Fibroblast of skin of right quadriceps (primary cell): ENCODE measurements around the gene S100A7A.

Source experiments
- DNase-seq: peaks from one replicate; pipeline ENCODE4 v3.0.0-alpha.2; 2013

Gene S100A7A

GRCh38 chr1:153465811-153466636 is 49.7 kb downstream of the S100A7A start:
- DNase-seq: peak; percentile 26

GRCh38 chr1:153466908-153467307 is 50.6 kb downstream of the S100A7A start:
- DNase-seq: peak; percentile 39

DNA sequence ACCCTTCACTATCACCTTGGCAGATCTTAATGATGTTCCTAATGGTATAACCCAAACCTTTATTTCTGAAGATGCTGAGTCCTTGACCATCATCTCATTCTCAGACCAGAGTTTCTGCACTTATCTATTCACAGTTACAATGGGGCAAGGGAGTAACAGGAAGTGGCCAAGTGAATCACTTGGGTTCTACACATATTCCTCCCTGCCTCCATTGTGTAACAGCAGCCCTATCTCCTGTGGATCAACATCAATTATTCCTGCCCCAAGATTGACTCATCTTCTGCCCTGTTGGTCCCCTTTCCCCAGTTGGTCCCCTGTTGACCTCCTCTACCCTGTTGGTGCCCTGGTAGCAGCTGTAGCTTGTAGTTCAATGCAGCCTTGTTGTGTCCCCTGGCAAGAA is 54.4 kb downstream of the S100A7A start:
- DNase-seq: no peak
